Embryonic facial prominence (tissue), 1 donor: ENCODE results near the gene CYP2U1.
A peak's percentile ranks its signal among the peaks of the same experiment; 100 is the strongest.
"Not testable (repeated sequence)": the region's sequence is repeated elsewhere in the genome, so short reads cannot be mapped to it uniquely, and the experiment has no call there.

Experiments
- DNase-seq: peaks from one replicate; pipeline ENCODE4 v3.0.0-alpha.2; 2016; ENCODE audit errors: extremely low spot score

Gene CYP2U1

GRCh38 chr4:107930821-107931774 is at the start of gene CYP2U1:
Gene CYP2U1 (plus strand): TSS chr4:107931549. CDS start chr4:107931644, 95 bp downstream.
- no peak for DNase-seq

GRCh38 chr4:107885865-107886264 is 45.5 kb upstream of the CYP2U1 start:
- DNase-seq, result no peak

GRCh38 chr4:107888237-107888636 is 43.1 kb upstream of the CYP2U1 start:
- DNase-seq, result no peak

GRCh38 chr4:107890779-107891178 is 40.6 kb upstream of the CYP2U1 start:
- DNase-seq, result no peak

GRCh38 chr4:107891299-107891698 is 40.0 kb upstream of the CYP2U1 start:
- no peak for DNase-seq

GRCh38 chr4:107893171-107894137 is 37.9 kb upstream of the CYP2U1 start:
- no peak for DNase-seq

GRCh38 chr4:107894138-107894603 is 37.2 kb upstream of the CYP2U1 start:
- DNase-seq, result no peak

- peak; percentile 10 for DNase-seq
Observed at GRCh38 chr4:107896158-107896645, 35.1 kb upstream of the CYP2U1 start.

GRCh38 chr4:107896646-107897045 is 34.7 kb upstream of the CYP2U1 start:
- DNase-seq, result no peak

- no peak for DNase-seq
Observed at GRCh38 chr4:107897823-107898222, 33.5 kb upstream of the CYP2U1 start.

GRCh38 chr4:107900067-107900466 is 31.3 kb upstream of the CYP2U1 start:
- no peak for DNase-seq

GRCh38 chr4:107900508-107900907 is 30.8 kb upstream of the CYP2U1 start:
- no peak for DNase-seq

- DNase-seq, result no peak
Observed at GRCh38 chr4:107901213-107901934, 30.0 kb upstream of the CYP2U1 start.

- no peak for DNase-seq
Observed at GRCh38 chr4:107902715-107903114, 28.6 kb upstream of the CYP2U1 start.

GRCh38 chr4:107905082-107905481 is 26.3 kb upstream of the CYP2U1 start:
- not testable (repeated sequence) for DNase-seq

- no peak for DNase-seq
Observed at GRCh38 chr4:107906458-107907100, 24.8 kb upstream of the CYP2U1 start.

- no peak for DNase-seq
Observed at GRCh38 chr4:107908377-107908776, 23.0 kb upstream of the CYP2U1 start.

- DNase-seq, result peak; percentile 64
Observed at GRCh38 chr4:107913283-107913899, 18.0 kb upstream of the CYP2U1 start.

- DNase-seq, result no peak
Observed at GRCh38 chr4:107915220-107915619, 16.1 kb upstream of the CYP2U1 start.

GRCh38 chr4:107916623-107917022 is 14.7 kb upstream of the CYP2U1 start:
- no peak for DNase-seq
